Neuronal stem cell (in vitro differentiated cells): ENCODE measurements around the gene PPDPF.
A peak's percentile ranks its signal among the peaks of the same experiment; 100 is the strongest.

Experiments
- DNase-seq: peaks from one replicate; pipeline ENCODE4 v3.0.0-alpha.2; 2013; ENCODE audit warnings: low spot score
- H2AFZ ChIP-seq: one replicate; pipeline ENCODE4 v1.6.1; 2013; ENCODE audit warnings: mild to moderate bottlenecking, low read length, inconsistent platforms
- H2AK5ac ChIP-seq: 2 replicates; pipeline ENCODE4 v1.6.1; 2013; ENCODE audit warnings: low read depth, mild to moderate bottlenecking, inconsistent platforms, low read length, moderate library complexity, mixed read lengths
- H2BK120ac ChIP-seq: 2 replicates; pipeline ENCODE4 v1.6.1; 2013; ENCODE audit warnings: low read depth, mild to moderate bottlenecking, inconsistent platforms, low read length, moderate library complexity, mixed read lengths
- H2BK12ac ChIP-seq: one replicate; pipeline ENCODE4 v1.6.1; 2013; ENCODE audit warnings: low read length, inconsistent platforms
- H2BK15ac ChIP-seq: 2 replicates; pipeline ENCODE4 v1.6.1; 2013; ENCODE audit warnings: mild to moderate bottlenecking, low read length, inconsistent platforms, mixed read lengths
- H2BK5ac ChIP-seq: one replicate; pipeline ENCODE4 v1.6.1; 2013; ENCODE audit warnings: inconsistent platforms, mild to moderate bottlenecking, low read length, moderate library complexity
- H3K14ac ChIP-seq: one replicate; pipeline ENCODE4 v1.6.1; 2013; ENCODE audit warnings: low read length, inconsistent platforms
- H3K18ac ChIP-seq: 2 replicates; pipeline ENCODE4 v1.6.1; 2013; ENCODE audit warnings: low read length, inconsistent platforms
- H3K23ac ChIP-seq: 2 replicates; pipeline ENCODE4 v1.6.1; 2013; ENCODE audit warnings: low read depth, mild to moderate bottlenecking, mixed read lengths, low read length, inconsistent platforms; ENCODE audit not compliant: poor library complexity
- H3K27ac ChIP-seq: replicated peaks from 3 replicates; pipeline ENCODE4 v1.5.1; 2013; ENCODE audit warnings: low read length, inconsistent platforms
- H3K27me3 ChIP-seq, 3 experiments: 2 replicates each; pipeline ENCODE4 v1.6.1; 2013; ENCODE audit warnings: low read length in 3 of 3, mild to moderate bottlenecking in 2 of 3, inconsistent platforms in 1 of 3, low read depth in 1 of 3, mixed read lengths in 1 of 3, moderate library complexity in 1 of 3; ENCODE audit not compliant: control insufficient read depth in 3 of 3, insufficient read depth in 3 of 3
- H3K36me3 ChIP-seq, 2 donors: replicated peaks in 1 of 2; 2 replicates each; pipeline ENCODE4 v1.6.1; 2013; ENCODE audit warnings: low read length in 2 of 2; ENCODE audit not compliant: control insufficient read depth in 2 of 2, insufficient read depth in 2 of 2
- H3K4ac ChIP-seq: 2 replicates; pipeline ENCODE4 v1.6.1; 2013; ENCODE audit warnings: inconsistent platforms, mild to moderate bottlenecking, low read length, moderate library complexity
- H3K4me1 ChIP-seq, 2 donors: 1 replicate in 1 of 2; 2 replicates in 1 of 2; pipeline ENCODE4 v1.6.1; 2013; ENCODE audit warnings: low read length in 2 of 2, low read depth in 1 of 2; ENCODE audit not compliant: control insufficient read depth in 2 of 2, insufficient read depth in 1 of 2
- H3K4me2 ChIP-seq: one replicate; pipeline ENCODE4 v1.6.1; 2013; ENCODE audit warnings: mild to moderate bottlenecking, low read length, inconsistent platforms; ENCODE audit not compliant: insufficient read depth, poor library complexity, severe bottlenecking
- H3K4me3 ChIP-seq, 2 donors: 2 replicates each; pipeline ENCODE4 v1.5.1; 2013; ENCODE audit warnings: low read length in 2 of 2, mild to moderate bottlenecking in 2 of 2, inconsistent platforms in 1 of 2, moderate library complexity in 1 of 2
- H3K79me1 ChIP-seq: one replicate; pipeline ENCODE4 v1.6.1; 2013; ENCODE audit warnings: low read depth, mild to moderate bottlenecking, inconsistent platforms, low read length, moderate library complexity
- H3K9ac ChIP-seq: one replicate; pipeline ENCODE4 v1.6.1; 2013; ENCODE audit warnings: mild to moderate bottlenecking, low read depth, low read length, inconsistent platforms; ENCODE audit not compliant: poor library complexity
- H3K9me3 ChIP-seq, 2 donors: replicated peaks in 1 of 2; 2 replicates each; pipeline versions ENCODE3 to v1.6.1; 2013; ENCODE audit warnings: low read length in 2 of 2, mild to moderate bottlenecking in 2 of 2, inconsistent platforms in 1 of 2, low read depth in 1 of 2, mixed read lengths in 1 of 2, moderate library complexity in 1 of 2; ENCODE audit not compliant: control insufficient read depth in 2 of 2, insufficient read depth in 1 of 2
- H4K8ac ChIP-seq: one replicate; pipeline ENCODE4 v1.6.1; 2013; ENCODE audit warnings: low read depth, mild to moderate bottlenecking, inconsistent platforms, low read length, moderate library complexity
- H4K91ac ChIP-seq: one replicate; pipeline ENCODE4 v1.6.1; 2013; ENCODE audit warnings: low read length, low read depth, mild to moderate bottlenecking, inconsistent platforms; ENCODE audit not compliant: poor library complexity
- WGBS, 2 donors: extraction: QIAGEN DNeasy Blood & Tissue Kit; methylation state at CpG; one replicate each; pipeline ENCODE4 v1.1.7; 2013; ENCODE audit warnings: missing lambda C conversion rate in 2 of 2, mixed read lengths in 1 of 2; ENCODE audit not compliant: insufficient read length in 2 of 2, insufficient replicate concordance in 1 of 2; ENCODE audit errors: extremely low coverage in 2 of 2; 5-methylcytosine and 5-hydroxymethylcytosine counted together

The PPDPF gene

DNA sequence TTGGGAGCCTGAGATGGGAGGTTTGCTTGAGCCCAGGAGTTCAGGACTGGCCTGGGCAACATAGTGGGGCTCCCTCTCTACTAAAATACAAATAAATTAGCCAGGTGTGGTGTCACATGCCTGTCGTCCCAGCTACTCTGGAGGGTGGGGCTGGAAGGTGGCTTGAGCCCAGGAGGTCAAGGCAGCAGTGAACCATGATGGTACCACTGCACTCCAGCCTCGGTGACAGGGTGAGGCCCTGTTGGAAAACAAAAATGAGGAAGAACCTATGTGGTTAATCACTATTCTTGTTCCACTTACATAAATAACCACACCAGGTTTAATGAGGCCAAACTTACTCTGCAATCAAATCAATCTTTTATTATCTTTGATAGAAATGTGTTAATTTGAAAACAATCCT is 5.4 kb downstream of the PPDPF start:
- no peak overlapping the region for H3K14ac ChIP-seq
- peaks cover 12 to 20% of the 10 kb centered on the region in 2 donors for H3K9me3 ChIP-seq
- no CpG with 5 or more reads among the region's 2 CpGs for WGBS, 2 donors
- H3K27ac ChIP-seq: no peak overlapping the region
- no peak overlapping the region for H3K4me2 ChIP-seq
- no peak overlapping the region for H2AFZ ChIP-seq
- no peak overlapping the region for H2BK120ac ChIP-seq
- H3K18ac ChIP-seq: no peak overlapping the region
- H3K36me3 ChIP-seq: peaks cover 20 to 28% of the 10 kb centered on the region in 2 donors
- H2BK5ac ChIP-seq: no peak overlapping the region
- peaks cover 10 to 12% of the 10 kb centered on the region in 2 donors for H3K4me1 ChIP-seq
- no peak overlapping the region for H4K8ac ChIP-seq
- no peak overlapping the region for H2BK12ac ChIP-seq
- no peak overlapping the region for H3K23ac ChIP-seq
- no peak overlapping the region for H3K4ac ChIP-seq
- H3K79me1 ChIP-seq: peaks cover 20% of the 10 kb centered on the region
- no peak overlapping the region for H3K9ac ChIP-seq
- no peaks in the 10 kb centered on the region for H3K27me3 ChIP-seq
- no peak overlapping the region for H3K4me3 ChIP-seq
- H2BK15ac ChIP-seq: no peak overlapping the region
- H2AK5ac ChIP-seq: no peak overlapping the region
- no peak overlapping the region for H4K91ac ChIP-seq
- DNase-seq: no peak

GRCh38 chr20:63527184-63527583 is 6.6 kb downstream of the PPDPF start:
- Histone ChIP-seq H2BK12ac (no peak overlapping the region), H3K79me1 (peaks cover 10% of the 10 kb centered on the region), H4K8ac (no peak overlapping the region), H3K27ac (no peak overlapping the region), H2AFZ (no peak overlapping the region), H3K23ac (no peak overlapping the region), H3K4me3 (no peak overlapping the region), H2AK5ac (no peak overlapping the region), H3K36me3 (peaks cover 17 to 18% of the 10 kb centered on the region in 2 donors), H2BK120ac (no peak overlapping the region), H4K91ac (no peak overlapping the region), H3K4me1 (peaks cover 8 to 9% of the 10 kb centered on the region in 2 donors), H3K9me3 (peaks cover 13 to 17% of the 10 kb centered on the region in 2 donors), H2BK15ac (no peak overlapping the region), H3K18ac (no peak overlapping the region), H3K4ac (no peak overlapping the region), H2BK5ac (no peak overlapping the region), H3K27me3 (no peaks in the 10 kb centered on the region), H3K4me2 (no peak overlapping the region), H3K14ac (no peak overlapping the region), H3K9ac (no peak overlapping the region)
- DNase-seq: no peak
- WGBS, 2 donors: no CpG with 5 or more reads among the region's 9 CpGs

DNA sequence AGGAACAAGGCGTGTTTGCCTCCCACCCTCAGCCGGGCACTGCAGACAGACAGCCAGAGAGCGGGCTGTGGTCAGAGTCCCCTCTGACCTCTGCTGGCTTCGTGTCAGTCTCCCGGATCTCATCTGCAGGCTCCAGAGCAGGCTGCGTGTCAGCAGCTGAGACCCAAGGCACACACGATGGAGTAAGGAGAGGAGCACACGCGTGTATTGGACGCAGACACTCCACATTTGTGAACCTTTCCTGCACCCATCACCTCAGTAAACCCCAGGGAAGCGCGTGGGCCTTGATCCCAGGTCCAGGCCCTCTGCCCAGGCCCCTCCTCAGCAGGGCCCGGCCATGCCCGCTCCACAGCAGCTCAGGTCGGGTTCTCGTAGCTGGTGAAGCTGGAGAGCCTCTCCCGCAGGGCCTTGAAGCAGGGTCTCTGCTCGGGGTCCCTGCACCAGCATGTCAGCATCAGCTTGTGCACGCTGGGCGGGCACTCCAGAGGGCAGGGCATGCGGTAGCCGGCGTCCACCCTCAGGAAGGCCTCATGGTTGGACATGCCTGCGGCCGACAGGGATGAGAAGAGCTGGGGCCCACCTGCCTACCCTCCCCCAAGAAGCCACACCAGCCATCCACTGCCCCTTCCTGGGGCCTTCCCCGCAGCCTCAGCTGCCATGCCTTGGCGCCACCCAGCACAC is 8.8 kb downstream of the PPDPF start:
- DNase-seq: no peak
- H3K18ac ChIP-seq: peak overlapping the region; percentile 57
- H3K9ac ChIP-seq: no peak overlapping the region
- no CpG with 5 or more reads among the region's 27 CpGs for WGBS, 2 donors
- no peaks in the 10 kb centered on the region for H3K27me3 ChIP-seq
- peaks cover 0 to 2% of the 10 kb centered on the region in 2 donors for H3K36me3 ChIP-seq
- H3K27ac ChIP-seq: no peak overlapping the region
- no peak overlapping the region for H3K23ac ChIP-seq
- H3K4me1 ChIP-seq: peaks cover 1 to 5% of the 10 kb centered on the region in 2 donors
- H2BK5ac ChIP-seq: peak overlapping the region; percentile 75
- H3K79me1 ChIP-seq: peaks cover 6% of the 10 kb centered on the region
- no peak overlapping the region for H3K4me3 ChIP-seq
- no peak overlapping the region for H2BK12ac ChIP-seq
- peak overlapping the region; percentile 75 for H2BK15ac ChIP-seq
- H3K4me2 ChIP-seq: no peak overlapping the region
- peak overlapping the region; percentile 53 for H4K91ac ChIP-seq
- no peak overlapping the region for H3K4ac ChIP-seq
- H2AK5ac ChIP-seq: peak overlapping the region; percentile 53
- no peak overlapping the region for H3K14ac ChIP-seq
- H4K8ac ChIP-seq: no peak overlapping the region
- no peak overlapping the region for H2AFZ ChIP-seq
- H2BK120ac ChIP-seq: no peak overlapping the region
- H3K9me3 ChIP-seq: peaks cover 0 to 2% of the 10 kb centered on the region in 2 donors

GRCh38 chr20:63529861-63530787 is 9.6 kb downstream of the PPDPF start:
- peaks cover under 1 to 9% of the 10 kb centered on the region in 2 donors for H3K4me1 ChIP-seq
- peak overlapping the region; percentile 64 for H3K18ac ChIP-seq
- no peak overlapping the region for H4K8ac ChIP-seq
- peak overlapping the region; percentile 75 for H2BK15ac ChIP-seq
- H2BK120ac ChIP-seq: no peak overlapping the region
- H3K4me3 ChIP-seq: no peak overlapping the region
- H3K36me3 ChIP-seq: peaks cover 0 to 2% of the 10 kb centered on the region in 2 donors
- peak overlapping the region; percentile 75 for H2BK5ac ChIP-seq
- no peak overlapping the region for H2AFZ ChIP-seq
- H3K27me3 ChIP-seq: no peaks in the 10 kb centered on the region
- peaks cover 6% of the 10 kb centered on the region for H3K79me1 ChIP-seq
- peak overlapping the region; percentile 53 for H4K91ac ChIP-seq
- no peak for DNase-seq
- H3K4ac ChIP-seq: no peak overlapping the region
- H3K27ac ChIP-seq: no peak overlapping the region
- H3K14ac ChIP-seq: no peak overlapping the region
- H3K9me3 ChIP-seq: peaks cover 0 to 2% of the 10 kb centered on the region in 2 donors
- H3K23ac ChIP-seq: peak overlapping the region; percentile 1
- H2BK12ac ChIP-seq: no peak overlapping the region
- peak overlapping the region; percentile 79 for H2AK5ac ChIP-seq
- no peak overlapping the region for H3K4me2 ChIP-seq
- WGBS, 2 donors: no CpG with 5 or more reads among the region's 39 CpGs
- no peak overlapping the region for H3K9ac ChIP-seq
